Testis (tissue), 3 donors: Measurements from ENCODE around the gene BCAS3. TPM values are rescaled to one million over a fixed set of nuclear protein-coding genes. Genes with fewer than 3 reads are reported as not detected.
A peak's percentile ranks its signal among the peaks of the same experiment; 100 is the strongest.

Experiments used
- DNase-seq: peaks from one replicate; pipeline ENCODE4 v3.0.0-alpha.2; 2019
- H3K27ac ChIP-seq, 2 donors: fragments of 200-600 bp; sonication (generic); one replicate each; pipeline ENCODE4 v1.5.1; 2019
- H3K27me3 ChIP-seq: fragments of 200-600 bp; sonication (generic); one replicate; pipeline ENCODE4 v1.5.1; 2019
- H3K36me3 ChIP-seq: fragments of 200-600 bp; sonication (generic); one replicate; pipeline ENCODE4 v1.5.1; 2017; ENCODE audit warnings: low read depth; ENCODE audit errors: missing control alignments
- H3K4me1 ChIP-seq: fragments of 200-600 bp; sonication (generic); one replicate; pipeline ENCODE4 v1.5.1; 2019
- H3K4me3 ChIP-seq, 2 donors: fragments of 200-600 bp; sonication (generic); one replicate each; pipeline ENCODE4 v1.5.1; 2017 to 2019
- H3K9me3 ChIP-seq: fragments of 200-600 bp; sonication (generic); one replicate; pipeline ENCODE4 v1.5.1; 2017
- CTCF ChIP-seq, 3 experiments: fragments of 450-650 bp in 2 of 3; fragments of 200-600 bp in 1 of 3; sonication (generic) in 1 of 3; IDR thresholded peaks; one replicate each; pipeline ENCODE4 v1.5.1; 2016 to 2019; ENCODE audit warnings: antibody characterized with exemption in 3 of 3, mild to moderate bottlenecking in 2 of 3, moderate library complexity in 1 of 3
- POLR2A ChIP-seq: fragments of 450-650 bp; IDR thresholded peaks from one replicate; pipeline ENCODE4 v1.6.1; 2017; ENCODE audit warnings: antibody characterized with exemption, mild to moderate bottlenecking, moderate library complexity
- whole genome bisulfite sequencing, 2 donors: methylation state at CpG; one replicate each; pipeline ENCODE4 v1.1.5; 2018; 5-methylcytosine and 5-hydroxymethylcytosine counted together
- intact Hi-C: fragments of 100-400 bp; cut with DNase I; formaldehyde crosslinking; loops from one replicate; pipeline ENCODE4 v1.15.1; 2023; ENCODE audit warnings: low total_unique reads
- polyA plus RNA-seq: library from polyadenylated mRNA; stranded (reverse); fragments of 350-450 nt; fragmentation: Illumina TruSeq; extraction: RNeasy Lipid Tissue Mini Kit (QIAGEN cat#74804); gene quantifications from one replicate; pipeline ENCODE4 v1.2.3, GENCODE V29; 2014; ENCODE audit warnings: low read depth, low replicate concordance; ENCODE audit not compliant: insufficient read depth
- total RNA-seq, 2 donors: library from RNA; depleted of rRNA; stranded (reverse); fragments of >200 nt; gene quantifications; one replicate each; pipeline ENCODE4 v1.2.3, GENCODE V29; 2016

BCAS3 gene
- total and polyA plus RNA-seq, 3 donors from 2014 or later: 54.8 to 96.7 (median 73.0) TPM

GRCh38 chr17:61312406-61313295, 635.0 kb downstream of the BCAS3 start:
- TF ChIP-seq POLR2A: no peak
- no peak for TF ChIP-seq CTCF (IDR thresholded peaks at IDR 0.05)
- no peak for DNase-seq
- H3K9me3 ChIP-seq: no peaks in the 10 kb centered on the region
- intact Hi-C loops: no loop called here
- 85 to 88% methylated on average over 14 to 15 of the region's 15 CpGs for WGBS, 2 donors
- H3K4me3 ChIP-seq: no peak overlapping the region
- H3K27me3 ChIP-seq: no peaks in the 10 kb centered on the region
- peak overlapping the region in 1 of 2 donors; percentile 42 for H3K27ac ChIP-seq
- peaks cover 20% of the 10 kb centered on the region for H3K4me1 ChIP-seq
- H3K36me3 ChIP-seq: no peaks in the 10 kb centered on the region

- Histone ChIP-seq H3K36me3 (no peaks in the 10 kb centered on the region), H3K4me3 (no peak overlapping the region), H3K9me3 (no peaks in the 10 kb centered on the region), H3K4me1 (peaks cover 16% of the 10 kb centered on the region), H3K27ac (peak overlapping the region in 1 of 2 donors; percentile 42), H3K27me3 (no peaks in the 10 kb centered on the region)
- peak; percentile 75 for DNase-seq
- TF ChIP-seq CTCF (IDR thresholded peaks at IDR 0.05) (no peak), POLR2A (no peak)
- intact Hi-C loops: no loop called here
- 42 to 64% methylated on average over 21 of the region's 21 CpGs for WGBS, 2 donors
These were observed 636.0 kb downstream of the BCAS3 start for GRCh38 chr17:61313461-61314326.

GRCh38 chr17:61314368-61315078, 636.9 kb downstream of the BCAS3 start:
- peak; percentile 21 to 48 (median 42) for TF ChIP-seq CTCF (IDR thresholded peaks at IDR 0.05)
- no peak for TF ChIP-seq POLR2A
- Histone ChIP-seq H3K36me3 (no peaks in the 10 kb centered on the region), H3K4me1 (peaks cover 14% of the 10 kb centered on the region), H3K9me3 (no peaks in the 10 kb centered on the region), H3K27ac (peak overlapping the region in 1 of 2 donors; percentile 42), H3K27me3 (no peaks in the 10 kb centered on the region), H3K4me3 (no peak overlapping the region)
- intact Hi-C loops: no loop called here
- peak; percentile 78 for DNase-seq
- WGBS, 2 donors: 48 to 58% methylated on average over 8 of the region's 8 CpGs

- no peak overlapping the region for H3K27ac ChIP-seq
These were observed 639.0 kb downstream of the BCAS3 start for GRCh38 chr17:61316633-61317032.

More at GRCh38 chr17:61316633-61317032, 639.0 kb downstream of the BCAS3 start:
- intact Hi-C loops: no loop called here
- DNase-seq: no peak
- Histone ChIP-seq H3K27me3 (no peaks in the 10 kb centered on the region), H3K4me1 (peaks cover 14% of the 10 kb centered on the region), H3K4me3 (no peak overlapping the region), H3K36me3 (no peaks in the 10 kb centered on the region), H3K9me3 (no peaks in the 10 kb centered on the region)
- TF ChIP-seq CTCF (IDR thresholded peaks at IDR 0.05) (no peak), POLR2A (no peak)
- WGBS, 2 donors: 86 to 95% methylated on average over 6 of the region's 6 CpGs
